Calu3 (cell line): Measurements from ENCODE around the gene NPL. TPM values are rescaled to one million over a fixed set of nuclear protein-coding genes. Genes with fewer than 3 reads are reported as not detected.

Experiments
- BruUV-seq: library from RNA; stranded (reverse); fragments of 400-500 nt; replicated peaks from 2 replicates; lab custom pipeline; 2021; lab: Mats Ljungman, UMichigan
- CTCF ChIA-PET: fragments of 300-600 bp; sonication (Branson Sonifier 250); formaldehyde crosslinking; loops from one replicate; lab custom pipeline; 2022; ENCODE audit warnings: antibody characterized with exemption; lab: Charles Lee
- DNase-seq: peaks from one replicate; pipeline ENCODE4 v3.0.0; 2022
- H3K27ac Mint-ChIP-seq: one replicate; pipeline ENCODE4 v1.8.0; 2022; ENCODE audit warnings: mixed read lengths; ENCODE audit not compliant: unreplicated experiment
- H3K27me3 Mint-ChIP-seq: one replicate; pipeline ENCODE4 v1.8.0; 2022; ENCODE audit warnings: mixed read lengths; ENCODE audit not compliant: unreplicated experiment
- H3K36me3 Mint-ChIP-seq: one replicate; pipeline ENCODE4 v1.8.0; 2022; ENCODE audit warnings: mild to moderate bottlenecking, moderate library complexity, mixed read lengths; ENCODE audit not compliant: insufficient read depth, unreplicated experiment
- H3K4me1 Mint-ChIP-seq: one replicate; pipeline ENCODE4 v1.8.0; 2022; ENCODE audit warnings: mild to moderate bottlenecking, low read depth, mixed read lengths; ENCODE audit not compliant: unreplicated experiment
- H3K4me3 Mint-ChIP-seq: one replicate; pipeline ENCODE4 v1.8.0; 2022; ENCODE audit warnings: mild to moderate bottlenecking, low read depth, moderate library complexity, mixed read lengths; ENCODE audit not compliant: unreplicated experiment
- H3K9me3 Mint-ChIP-seq: one replicate; pipeline ENCODE4 v1.8.0; 2022; ENCODE audit warnings: low read depth, mixed read lengths; ENCODE audit not compliant: unreplicated experiment
- CTCF ChIP-seq: fragments of 200-600 bp; IDR thresholded peaks from one replicate; pipeline ENCODE4 v1.8.0; 2022; ENCODE audit warnings: antibody characterized with exemption; ENCODE audit not compliant: unreplicated experiment
- intact Hi-C: fragments of 100-400 bp; cut with micrococcal nuclease; formaldehyde crosslinking; loops from one replicate; pipeline ENCODE4 v1.10.0; 2022; ENCODE audit not compliant: unreplicated experiment
- total RNA-seq: library from RNA; stranded (reverse); gene quantifications from 2 replicates; pipeline ENCODE4 v1.2.3, GENCODE V29; 2022

NPL gene
- total RNA-seq, 1 experiment from 2014 or later: 5.0 TPM

DNA sequence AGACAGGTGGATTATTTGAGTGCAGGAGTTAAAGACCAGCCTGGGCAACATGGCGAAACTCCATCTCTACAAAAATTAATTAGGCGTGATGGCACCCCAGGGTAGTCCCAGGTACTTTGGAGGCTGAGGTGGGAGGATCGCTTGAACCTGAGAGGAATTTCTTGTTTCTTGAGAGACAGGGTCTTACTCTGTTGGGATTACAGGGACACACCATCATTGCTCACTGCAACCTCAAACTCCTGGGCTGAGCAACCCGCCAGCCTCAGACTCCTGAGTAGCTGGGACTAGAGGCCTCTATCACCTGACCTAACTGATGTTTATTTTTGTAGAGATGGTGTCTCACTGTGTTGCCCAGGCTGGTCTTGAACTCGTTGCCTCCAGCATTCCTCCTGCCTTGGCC is 74.4 kb downstream of the NPL start:
- BruUV-seq: no TSS peak
- no peak for TF ChIP-seq CTCF
- DNase-seq: no peak
- CTCF ChIA-PET: no interaction called here
- H3K27ac Mint-ChIP-seq: no peak overlapping the region
- no peaks in the 10 kb centered on the region for H3K4me1 Mint-ChIP-seq
- no peaks in the 10 kb centered on the region for H3K9me3 Mint-ChIP-seq
- H3K36me3 Mint-ChIP-seq: peaks cover 88% of the 10 kb centered on the region
- H3K4me3 Mint-ChIP-seq: no peak overlapping the region
- no peaks in the 10 kb centered on the region for H3K27me3 Mint-ChIP-seq
- intact Hi-C loops: no loop called here

- no TSS peak for BruUV-seq
- H3K36me3 Mint-ChIP-seq: peaks cover 92% of the 10 kb centered on the region
Measured at GRCh38 chr1:182867861-182868260, 78.3 kb downstream of the NPL start.

GRCh38 chr1:182869241-182869666 is 79.7 kb downstream of the NPL start:
- CTCF ChIA-PET: no interaction called here
- no peak for DNase-seq
- Mint-ChIP-seq H3K4me1 (no peaks in the 10 kb centered on the region), H3K36me3 (peaks cover 94% of the 10 kb centered on the region), H3K27ac (no peak overlapping the region), H3K9me3 (no peaks in the 10 kb centered on the region), H3K27me3 (no peaks in the 10 kb centered on the region), H3K4me3 (no peak overlapping the region)
- intact Hi-C loops: loop anchor here (2.0 kb wide), 1 partner anchor 14 kb away; no protein-coding TSS in a partner anchor
- BruUV-seq: no TSS peak
- TF ChIP-seq CTCF: no peak

More at GRCh38 chr1:182867861-182868260, 78.3 kb downstream of the NPL start:
- Mint-ChIP-seq H3K9me3 (no peaks in the 10 kb centered on the region), H3K27ac (no peak overlapping the region), H3K4me3 (no peak overlapping the region), H3K27me3 (no peaks in the 10 kb centered on the region), H3K4me1 (no peaks in the 10 kb centered on the region)
- CTCF ChIA-PET: interaction anchor here (0.5 kb wide), 1 partner anchor 381 kb away, joined by 4 read pairs; no protein-coding TSS in a partner anchor
- no peak for DNase-seq
- no peak for TF ChIP-seq CTCF
- intact Hi-C loops: loop anchor here (2.0 kb wide), 1 partner anchor 13 kb away; no protein-coding TSS in a partner anchor

DNA sequence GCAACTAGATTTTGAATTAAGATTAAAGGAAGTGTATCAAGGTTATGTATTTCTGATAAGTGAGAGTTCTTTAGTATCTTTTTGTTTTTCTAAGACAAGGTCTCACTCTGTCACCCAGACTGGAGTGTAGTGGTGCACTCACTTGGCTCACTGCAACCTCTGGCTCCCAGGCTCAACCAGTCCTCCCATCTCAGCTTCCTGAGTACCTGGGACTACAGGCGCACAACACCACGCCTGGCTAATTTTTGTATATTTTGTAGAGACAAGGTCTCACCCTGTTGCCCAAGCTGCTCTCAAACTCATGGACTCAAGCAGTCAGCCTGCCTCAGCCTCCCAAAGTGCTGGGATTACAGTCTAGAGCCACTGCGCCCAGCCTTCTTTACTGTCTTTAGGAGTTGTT is 83.3 kb downstream of the NPL start:
- intact Hi-C loops: no loop called here
- Mint-ChIP-seq H3K27me3 (no peaks in the 10 kb centered on the region), H3K4me3 (no peak overlapping the region), H3K9me3 (no peaks in the 10 kb centered on the region), H3K4me1 (no peaks in the 10 kb centered on the region), H3K36me3 (peaks cover 92% of the 10 kb centered on the region), H3K27ac (no peak overlapping the region)
- CTCF ChIA-PET: no interaction called here
- DNase-seq: no peak
- no peak for TF ChIP-seq CTCF
- no TSS peak for BruUV-seq
